ENCODE results near the gene RNU2-1. TPM values are rescaled to one million over a fixed set of nuclear protein-coding genes. Genes with fewer than 3 reads are reported as not detected.

The RNU2-1 gene
- total and polyA plus RNA-seq, 2 of the 13 experiments (the other 11 are each of a cell fraction or from before 2014, with no cell fraction given): not detected

GRCh38 chr17:43211480-43212402 lies 22.0 kb downstream of the RNU2-1 start, which contains the start of gene TMEM106A (continued):
- TF ChIP-seq CTCF (CRISPR knock-in tag; IDR thresholded peaks at IDR 0.05) (peak; percentile 48), POLR2AphosphoS2 (IDR thresholded peaks at IDR 0.05; ENCODE audit: low read depth, low read length) (peak; percentile 56; the same call in 1 of the 2 replicates), SMYD3 (CRISPR knock-in tag; IDR thresholded peaks at IDR 0.05) (0 out of 2 replicates have a peak, but pooled peaks have one; percentile 42), ZFP36L2 (CRISPR knock-in tag; IDR thresholded peaks at IDR 0.05) (no peak), RNF219 (CRISPR knock-in tag; IDR thresholded peaks at IDR 0.05) (no peak), ZNF362 (CRISPR knock-in tag; IDR thresholded peaks at IDR 0.05; ENCODE audit: borderline replicate concordance) (no peak), CENPX (CRISPR knock-in tag; IDR thresholded peaks at IDR 0.05) (no peak), ZNF207 (IDR thresholded peaks at IDR 0.05; ENCODE audit: borderline replicate concordance) (no peak), ZNF720 (CRISPR knock-in tag; IDR thresholded peaks at IDR 0.05) (no peak), ZNF850 (CRISPR knock-in tag; conservative IDR thresholded peaks at IDR 0.05) (no peak), TSC22D2 (CRISPR knock-in tag; IDR thresholded peaks at IDR 0.05; ENCODE audit: borderline replicate concordance) (0 out of 2 replicates have a peak, but pooled peaks have one; percentile 9), NKX3-1 (CRISPR knock-in tag; IDR thresholded peaks at IDR 0.05) (peak; percentile 35; the same call in 1 of the 2 replicates), HOXA9 (CRISPR knock-in tag; IDR thresholded peaks at IDR 0.05; ENCODE audit: borderline replicate concordance) (no peak), SMAD9 (CRISPR knock-in tag; IDR thresholded peaks at IDR 0.05) (no peak), HES4 (CRISPR knock-in tag; IDR thresholded peaks at IDR 0.05; ENCODE audit: borderline replicate concordance) (peak; percentile 46; the same call in 1 of the 2 replicates)
